EL (cell line): ENCODE data around the gene UFL1.
A peak's percentile ranks its signal among the peaks of the same experiment; 100 is the strongest.
"Not testable (repeated sequence)": the region's sequence is repeated elsewhere in the genome, so short reads cannot be mapped to it uniquely, and the experiment has no call there.

ENCODE experiments used
- DNase-seq: peaks from one replicate; pipeline ENCODE4 v3.0.0-alpha.2; 2016

UFL1 gene

DNA sequence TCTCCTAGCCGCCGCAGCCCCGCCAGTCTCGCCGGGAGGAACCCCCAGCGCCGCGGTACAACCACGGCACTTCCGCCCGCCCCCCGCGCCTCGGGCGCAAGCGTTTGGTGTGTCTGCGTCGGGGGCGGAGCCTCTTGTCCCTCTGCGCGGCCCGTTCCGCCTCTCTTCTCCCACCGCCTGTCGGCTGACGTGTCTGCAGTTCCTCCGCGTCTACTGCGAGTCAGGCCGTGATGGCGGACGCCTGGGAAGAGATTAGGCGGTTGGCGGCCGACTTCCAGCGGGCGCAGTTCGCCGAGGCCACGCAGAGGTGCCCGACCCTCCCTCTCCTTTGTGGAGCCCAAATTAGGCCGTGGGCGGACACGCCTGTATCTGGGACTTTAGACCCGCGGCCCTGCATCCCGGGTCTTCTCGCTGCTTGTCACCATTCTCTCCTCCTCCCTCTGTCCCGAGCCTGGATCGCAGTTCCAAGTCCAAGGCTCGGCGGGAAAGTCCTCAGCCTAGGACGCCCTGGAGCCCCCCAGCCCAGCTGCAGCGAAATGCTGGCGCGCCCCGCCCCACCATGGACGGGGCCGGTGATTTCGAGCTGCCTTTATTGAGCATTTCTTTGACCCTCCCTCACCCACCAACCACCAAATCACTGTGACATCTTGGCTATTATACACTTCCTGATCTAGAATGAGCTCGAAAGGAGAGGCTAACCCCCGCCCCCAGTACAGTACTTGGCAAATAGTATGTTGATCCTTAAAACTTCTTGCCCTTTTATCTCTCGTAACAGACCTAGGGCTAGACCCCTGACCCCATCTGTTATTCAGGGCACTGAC, at the start of gene UFL1:
Gene UFL1, plus strand, starts transcription at position 163 of the 821 bp plus-strand sequence. Its CDS starts 68 bp downstream, at position 231.
- DNase-seq = peak; percentile 93

DNA sequence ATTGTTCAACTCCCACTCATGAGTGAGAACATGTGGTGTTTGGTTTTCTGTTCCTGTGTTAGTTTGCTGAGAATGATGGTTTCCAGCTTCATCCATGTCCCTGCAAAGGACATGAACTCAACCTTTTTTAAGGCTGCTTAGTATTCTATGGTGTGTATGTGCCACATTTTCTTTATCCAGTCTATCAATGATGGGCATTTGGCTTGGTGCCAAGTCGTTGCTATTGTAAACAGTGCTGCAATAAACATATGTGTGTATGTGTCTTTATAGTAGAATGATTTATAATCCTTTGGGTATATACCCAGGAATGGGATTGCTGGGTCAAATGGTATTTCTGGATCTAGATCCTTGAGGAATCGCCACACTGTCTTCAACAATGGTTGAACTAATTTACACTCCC, 49.3 kb upstream of the UFL1 start:
- DNase-seq = not testable (repeated sequence)

DNA sequence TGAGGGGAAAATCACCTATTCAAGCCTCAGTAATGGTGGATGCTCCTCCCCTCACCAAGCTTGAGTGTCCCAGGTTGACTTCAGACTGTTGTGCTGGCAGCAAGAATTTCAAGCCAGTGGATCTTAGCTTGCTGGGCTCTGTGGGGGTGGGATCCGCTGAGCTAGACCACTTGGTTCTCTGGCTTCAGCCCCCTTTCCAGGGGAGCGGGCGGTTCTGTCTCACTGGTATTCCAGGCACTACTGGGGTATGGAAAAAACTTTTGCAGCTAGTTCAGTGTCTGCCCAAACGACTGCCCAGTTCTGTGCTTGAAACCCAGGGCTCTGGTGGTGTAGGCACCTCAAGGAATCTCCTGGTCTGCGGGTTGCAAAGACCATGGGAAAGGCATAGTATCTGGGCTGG, 42.9 kb upstream of the UFL1 start:
- DNase-seq = no peak

DNA sequence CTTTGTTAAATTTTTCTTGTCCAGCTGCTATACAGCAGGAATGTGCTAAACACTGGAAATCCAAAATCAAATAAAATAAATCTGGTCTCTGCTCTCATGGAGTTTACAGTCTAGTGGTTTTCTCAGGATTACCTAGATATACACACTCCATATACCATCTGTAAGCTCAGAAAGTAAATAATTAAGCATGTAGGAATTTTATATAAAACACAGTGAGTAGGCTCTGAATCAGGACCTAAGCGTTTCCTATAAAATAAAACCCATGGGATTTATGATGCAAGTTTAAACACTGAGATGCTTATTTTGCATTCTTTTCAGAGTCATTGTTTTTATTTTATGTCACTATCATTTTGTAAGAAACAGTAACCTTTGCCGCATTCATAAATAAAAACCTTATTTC, 29.7 kb upstream of the UFL1 start:
- no peak for DNase-seq

DNA sequence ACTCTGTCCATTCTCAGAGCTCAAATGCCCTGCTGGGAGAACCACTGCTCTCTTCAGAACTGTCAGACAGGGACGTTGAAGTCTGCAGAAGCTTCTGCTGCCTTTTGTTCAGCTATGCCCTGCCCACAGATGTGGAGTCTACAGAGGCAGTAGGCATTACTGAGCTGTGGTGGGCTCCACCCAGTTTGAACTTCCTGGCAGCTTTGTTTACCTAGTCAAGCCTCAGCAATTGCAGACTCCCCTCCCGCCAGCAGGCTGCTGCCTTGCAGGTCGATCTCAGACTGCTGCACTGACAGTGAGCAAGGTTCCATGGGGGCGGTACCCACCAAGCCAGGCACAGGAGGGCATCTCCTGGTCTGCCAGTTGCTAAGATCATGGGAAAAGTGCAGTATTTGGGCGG, 21.8 kb upstream of the UFL1 start:
- no peak for DNase-seq

DNA sequence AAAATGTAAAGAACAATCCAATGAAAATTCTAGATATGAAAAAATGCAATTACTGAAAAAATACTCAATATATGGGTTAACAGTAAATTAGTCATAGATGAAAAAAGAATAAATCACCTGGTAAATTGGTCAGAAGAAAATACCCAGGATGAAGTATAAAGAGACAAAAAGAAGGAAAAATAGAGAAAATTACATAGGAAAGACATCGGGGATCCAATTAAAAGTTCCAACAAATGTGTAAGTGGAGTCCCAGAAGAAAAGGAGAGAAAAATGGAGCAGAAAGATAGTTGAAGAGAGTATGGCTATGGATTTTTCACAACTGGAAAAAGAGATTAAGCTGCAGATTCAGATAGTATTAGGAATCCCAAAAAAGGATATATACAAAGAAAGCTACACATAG, 18.7 kb upstream of the UFL1 start:
- no peak for DNase-seq

DNA sequence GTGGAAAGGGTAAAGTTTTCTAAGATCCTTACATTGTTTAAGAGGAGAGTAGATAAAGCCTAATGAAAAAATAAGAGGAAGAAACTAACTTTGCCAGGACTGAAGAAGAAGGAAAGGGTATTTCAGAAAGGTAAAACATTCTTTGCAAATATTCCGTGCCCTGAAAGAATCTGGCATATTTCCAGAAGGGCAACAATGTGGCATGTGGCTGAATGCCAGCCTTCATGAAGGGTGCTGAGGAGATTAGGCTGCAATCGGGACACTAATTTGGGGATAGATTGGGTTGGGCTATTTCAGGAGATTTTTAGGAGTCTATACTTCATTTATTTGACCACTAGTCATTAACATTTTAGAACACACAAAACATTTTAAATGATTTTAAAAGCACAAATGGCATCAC, 16.2 kb upstream of the UFL1 start:
- no peak for DNase-seq

DNA sequence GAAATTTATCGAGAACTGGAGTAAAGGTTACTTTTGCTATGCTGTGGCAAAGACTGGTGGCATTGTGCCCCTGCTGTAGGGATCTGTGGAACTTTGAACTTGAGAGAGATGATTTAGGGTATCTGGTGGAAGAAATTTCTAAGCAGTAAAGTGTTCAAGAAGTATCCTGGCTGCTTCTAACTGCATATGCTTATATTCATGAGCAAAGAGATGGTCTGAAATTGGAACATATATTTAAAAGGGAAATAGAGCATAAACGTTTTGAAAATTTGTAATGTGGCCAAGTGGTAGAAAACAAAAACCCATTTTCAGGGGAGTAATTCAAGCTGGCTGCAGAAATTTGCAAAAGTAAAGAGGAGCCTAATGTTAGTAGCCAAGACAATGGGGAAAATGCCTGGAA, 12.3 kb upstream of the UFL1 start:
- no peak for DNase-seq

DNA sequence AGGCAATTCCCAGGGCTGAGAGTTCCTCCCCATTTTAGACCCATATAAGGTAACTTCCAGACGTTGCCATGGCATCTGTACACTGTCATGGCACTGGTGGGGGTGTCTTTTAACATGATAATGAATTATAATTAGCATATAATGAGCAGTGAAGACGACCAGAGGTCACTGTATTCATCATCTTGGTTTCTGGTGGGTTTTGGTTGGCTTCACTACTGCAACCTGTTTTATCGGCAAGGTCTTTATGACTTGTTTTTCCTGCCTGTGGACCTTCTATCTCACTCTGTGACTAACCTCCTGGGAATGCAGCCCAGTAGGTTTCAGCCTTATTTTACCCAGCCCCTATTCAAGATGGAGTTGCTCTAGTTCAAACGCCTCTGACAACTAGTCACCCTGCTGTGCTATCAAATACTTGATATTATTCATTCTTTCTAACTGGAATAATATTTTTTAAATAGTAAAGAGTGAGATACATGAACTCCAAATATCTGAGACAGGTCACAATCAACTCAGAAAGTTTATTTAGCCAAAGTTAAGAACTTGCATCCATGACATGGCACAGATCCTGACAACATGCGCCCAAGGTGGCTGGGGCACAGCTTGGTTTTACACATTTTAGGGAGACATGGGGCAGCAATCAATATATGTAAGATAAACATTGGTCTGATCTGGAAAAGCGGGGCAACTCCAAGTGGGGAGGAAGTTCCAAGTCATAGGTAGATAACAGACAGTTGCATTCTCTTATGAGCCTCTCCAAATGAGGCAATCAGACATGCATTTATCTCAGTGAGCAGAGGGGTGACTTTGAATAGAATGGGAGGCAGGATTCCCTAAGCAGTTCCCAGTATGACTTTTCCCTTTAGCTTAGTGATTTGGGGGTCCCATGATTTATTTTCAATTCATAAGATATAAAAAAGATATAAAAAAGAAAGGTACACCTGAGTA, 1.2 kb upstream of the UFL1 start:
- peak; percentile 58 for DNase-seq

DNA sequence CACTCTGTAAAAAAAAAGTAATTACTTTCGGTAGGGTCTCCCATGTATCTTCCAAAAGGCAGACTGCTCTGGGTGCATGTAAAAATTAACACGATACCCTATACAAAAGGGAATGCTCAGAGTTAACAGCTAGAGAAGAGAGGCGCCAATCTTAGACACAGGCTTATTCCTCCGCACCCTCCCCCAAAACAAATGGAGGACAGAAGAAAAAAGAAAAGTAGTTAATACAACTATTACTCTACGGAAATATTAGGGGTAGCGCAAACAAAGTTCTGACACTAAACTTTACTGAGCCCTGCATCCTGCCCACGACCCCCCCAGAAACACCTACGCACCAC, 331 bp upstream of the UFL1 start:
- no peak for DNase-seq

DNA sequence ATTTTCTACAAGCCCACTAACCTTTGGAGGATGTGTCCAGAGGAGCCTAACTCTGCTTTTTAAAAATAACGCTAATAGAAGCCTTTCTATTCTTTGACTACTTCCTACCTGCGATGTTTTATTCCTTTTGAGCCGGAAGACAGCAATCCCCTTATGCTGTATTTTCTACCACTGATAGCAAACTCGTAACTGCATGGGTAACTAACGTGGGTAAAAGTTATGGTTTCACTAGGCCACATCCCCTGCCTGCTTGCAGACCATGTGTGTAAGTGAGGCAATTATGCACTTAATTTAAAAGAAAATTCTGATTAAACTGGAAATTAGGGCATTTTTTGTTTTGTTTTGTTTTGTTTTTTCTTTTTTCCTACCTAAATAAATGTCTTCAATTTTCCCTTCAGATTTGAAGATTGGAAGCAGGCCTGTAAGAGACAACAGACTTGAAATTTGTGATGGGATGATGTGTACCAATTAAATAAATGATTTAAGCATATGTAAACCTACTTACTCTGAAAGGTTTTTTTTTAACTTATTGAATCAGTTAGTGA, 931 bp downstream of the UFL1 start:
- peak; percentile 19 for DNase-seq

DNA sequence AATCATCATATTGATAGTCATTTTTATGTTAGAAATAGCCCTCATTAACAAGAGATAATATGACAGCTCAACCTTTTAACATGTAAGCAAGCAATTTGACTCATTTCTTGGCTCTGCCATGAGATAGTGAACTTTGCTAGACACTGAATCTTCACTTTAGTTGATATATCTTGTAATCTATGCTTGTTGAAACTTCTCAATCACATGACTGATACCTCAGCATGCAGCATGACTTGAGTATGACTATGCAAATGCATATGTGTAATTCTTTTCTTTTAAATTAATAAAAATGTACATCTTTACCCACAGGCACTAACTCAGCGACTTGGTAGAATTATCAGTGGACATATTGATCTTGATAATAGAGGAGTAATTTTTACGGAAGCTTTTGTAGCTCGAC, 6.6 kb downstream of the UFL1 start:
- no peak for DNase-seq

DNA sequence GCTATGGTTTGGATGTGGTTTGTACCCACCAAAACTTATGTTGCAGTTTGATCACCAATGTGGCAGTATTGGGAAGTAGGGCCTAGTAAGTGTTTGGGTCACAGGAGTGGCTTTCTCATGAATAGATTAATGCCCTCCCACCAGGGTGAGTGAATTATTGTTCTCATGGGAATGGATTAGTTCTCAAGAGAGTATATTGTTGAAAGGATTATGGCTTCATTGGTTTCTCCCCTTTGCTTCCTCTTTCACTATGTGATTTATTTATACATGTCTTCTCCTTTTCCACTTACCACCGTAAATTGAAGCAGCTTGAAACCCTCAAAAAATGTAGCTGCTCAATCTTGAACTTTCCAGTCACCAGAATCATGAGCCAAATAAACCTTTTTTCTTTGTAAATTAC, 10.8 kb downstream of the UFL1 start:
- no peak for DNase-seq

DNA sequence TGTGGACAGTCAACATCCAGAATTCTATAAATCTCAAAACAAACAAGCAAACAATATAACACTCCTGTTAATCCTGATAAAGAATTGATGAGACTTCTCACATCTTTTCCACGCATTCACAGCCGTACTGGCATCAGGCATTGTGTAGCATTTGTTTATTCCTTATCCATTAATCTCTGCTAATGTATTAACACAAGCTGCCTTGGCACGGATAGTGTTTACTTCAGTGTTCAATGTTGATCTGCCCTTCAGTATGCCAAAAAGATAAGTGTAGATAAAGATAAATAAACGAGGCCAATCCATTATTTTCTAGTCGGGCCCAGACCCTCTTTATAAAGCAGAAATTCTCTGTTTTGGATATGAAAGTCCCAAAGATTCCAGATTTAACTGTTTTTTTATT, 16.1 kb downstream of the UFL1 start:
- no peak for DNase-seq

DNA sequence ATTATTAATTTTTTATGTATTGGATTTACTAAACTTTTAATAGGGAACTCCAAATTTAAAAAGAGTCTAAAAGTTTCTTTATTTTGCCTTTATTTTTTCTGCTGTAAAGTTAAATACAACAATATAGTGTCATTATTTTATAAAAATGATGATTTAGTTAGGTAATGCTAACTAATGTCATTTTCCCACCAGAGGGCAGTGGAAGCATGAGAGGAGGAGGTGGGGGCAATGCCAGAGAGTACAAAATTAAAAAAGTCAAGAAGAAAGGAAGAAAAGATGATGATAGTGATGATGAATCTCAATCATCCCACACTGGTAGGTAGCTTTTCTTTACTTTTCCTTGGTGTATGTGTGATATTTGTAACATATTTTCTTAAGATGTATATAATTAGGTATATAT, 21.1 kb downstream of the UFL1 start:
- no peak for DNase-seq

DNA sequence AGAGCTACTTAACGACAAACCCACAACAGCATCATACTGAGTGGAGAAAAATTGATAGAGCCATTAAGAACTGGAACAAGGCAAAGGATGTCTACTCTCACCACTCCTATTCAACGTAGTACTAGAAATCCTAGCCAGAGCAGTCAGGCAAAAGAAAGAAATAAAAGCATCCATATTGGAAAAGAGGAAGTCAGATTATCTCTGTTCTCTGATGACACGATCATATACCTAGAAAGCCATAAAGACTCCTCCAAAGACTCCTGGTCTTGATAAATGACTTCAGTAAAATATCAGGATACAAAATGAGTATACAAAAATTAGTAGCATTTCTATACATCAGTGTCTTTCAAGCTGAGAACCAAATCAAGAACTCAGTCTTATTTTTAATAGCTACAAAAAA, 24.3 kb downstream of the UFL1 start:
- DNase-seq = no peak

DNA sequence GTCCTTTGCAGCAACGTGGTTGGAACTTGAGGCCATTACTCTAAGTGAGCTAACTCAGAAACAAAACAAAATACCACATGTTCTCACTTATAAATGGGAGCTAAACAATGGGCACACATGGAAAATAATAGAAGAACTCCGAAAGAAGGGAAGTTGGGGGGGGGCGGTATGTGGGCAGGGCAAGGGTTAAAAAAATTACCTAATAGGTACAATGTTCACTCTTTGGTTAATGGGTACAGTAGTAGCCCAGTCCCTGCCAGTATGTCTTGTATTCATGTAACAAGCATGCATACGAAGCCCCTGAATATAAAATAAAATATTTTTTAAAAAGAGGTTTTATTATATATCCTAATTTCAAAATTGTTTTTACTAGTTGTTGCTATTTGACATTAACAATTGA, 26.0 kb downstream of the UFL1 start:
- DNase-seq = no peak

DNA sequence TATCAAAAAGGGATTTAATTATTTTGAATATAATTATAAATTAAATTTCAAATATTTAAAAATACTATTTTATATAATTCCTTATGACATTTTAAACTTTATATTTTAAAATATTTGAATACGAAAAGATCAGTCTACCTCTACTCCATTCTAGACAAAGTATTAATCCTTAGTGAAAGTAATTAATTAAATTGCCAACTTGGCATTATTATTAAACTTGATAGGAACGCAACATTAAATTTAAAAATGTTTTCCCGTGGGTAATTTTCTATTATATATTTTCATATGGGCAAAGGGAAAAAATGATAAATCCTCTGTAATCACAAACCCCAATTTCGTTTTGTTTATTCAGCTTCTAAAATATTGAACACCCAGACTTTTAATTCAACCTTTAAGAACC, 33.0 kb downstream of the UFL1 start:
- DNase-seq = no peak

DNA sequence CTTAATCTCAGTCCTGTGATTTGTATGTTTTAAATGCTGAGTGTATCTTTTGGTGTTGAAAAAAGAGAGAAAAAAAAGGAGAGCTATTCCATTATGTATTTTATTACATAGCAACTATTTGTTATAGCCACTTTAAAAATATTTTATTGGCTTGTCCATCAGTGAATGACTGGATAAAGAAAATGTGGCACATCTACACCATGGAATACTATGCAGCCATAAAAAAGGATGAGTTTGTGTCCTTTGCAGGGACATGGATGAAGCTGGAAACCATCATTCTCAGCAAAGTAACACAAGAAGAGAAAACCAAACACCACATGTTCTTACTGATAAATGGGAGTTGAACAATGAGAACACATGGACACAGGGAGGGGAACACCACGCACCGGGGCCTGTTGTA, 38.1 kb downstream of the UFL1 start:
- not testable (repeated sequence) for DNase-seq

DNA sequence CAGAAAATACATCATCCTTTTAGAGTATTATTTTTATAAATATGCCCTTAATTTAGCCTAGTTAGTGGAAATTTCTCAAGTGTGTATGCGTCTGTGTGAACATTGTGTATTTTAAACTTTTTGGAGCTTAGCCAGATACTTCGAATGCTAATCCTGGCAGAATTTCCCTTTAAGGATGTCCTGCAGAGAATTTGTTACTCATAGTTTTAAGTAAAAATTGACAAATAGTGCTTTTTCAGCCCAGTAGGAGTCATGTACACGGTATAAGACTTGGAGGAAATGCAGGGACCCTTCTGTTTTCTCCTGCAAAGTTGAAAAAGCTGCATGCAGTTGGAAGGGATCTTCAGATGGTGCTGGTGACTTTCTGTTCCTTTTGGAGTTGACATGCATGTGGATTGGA, 41.3 kb downstream of the UFL1 start, which contains the start of gene FHL5:
Gene FHL5, plus strand, starts transcription at position 243 of the 400 bp plus-strand sequence. CDS start 40,486 bp downstream, outside the sequence.
- no peak for DNase-seq

DNA sequence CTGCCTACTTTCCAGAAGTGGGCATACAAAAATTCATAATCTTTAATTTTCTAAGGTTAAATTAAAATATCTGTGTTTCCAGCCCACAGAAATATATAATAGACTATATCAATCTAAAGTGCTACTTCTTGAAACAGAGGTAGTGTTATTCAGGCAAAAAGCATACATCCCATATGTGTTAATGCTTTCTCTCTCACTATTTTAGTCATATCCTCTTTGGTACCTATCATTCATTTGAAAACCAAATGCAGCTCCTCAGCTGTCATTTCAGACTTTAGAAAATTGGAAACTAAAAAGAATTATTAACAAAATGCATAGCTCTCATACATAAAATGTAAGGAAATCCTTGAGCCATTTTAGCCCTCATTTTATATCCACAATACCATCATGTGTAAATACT, 42.2 kb downstream of the UFL1 start:
- no peak for DNase-seq

DNA sequence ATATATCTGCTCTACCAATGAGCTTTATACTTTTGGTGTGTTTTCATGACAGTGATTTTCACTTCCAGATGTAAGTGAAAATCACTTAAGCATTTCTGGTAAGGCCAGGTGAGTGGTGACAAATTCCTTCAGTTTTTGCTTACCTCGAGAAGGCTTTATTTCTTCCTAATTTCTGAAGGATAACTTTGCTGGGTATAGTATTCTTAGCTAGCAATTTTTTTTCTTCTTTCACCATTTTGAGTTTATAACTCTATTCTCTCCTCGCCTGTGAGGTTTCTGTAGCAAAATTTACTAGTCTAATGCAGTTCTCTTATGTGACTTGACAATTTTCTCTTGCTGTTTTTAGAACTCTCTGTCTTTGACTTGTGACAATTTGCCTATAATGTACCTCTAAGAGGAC, 48.4 kb downstream of the UFL1 start:
- DNase-seq = no peak

DNA sequence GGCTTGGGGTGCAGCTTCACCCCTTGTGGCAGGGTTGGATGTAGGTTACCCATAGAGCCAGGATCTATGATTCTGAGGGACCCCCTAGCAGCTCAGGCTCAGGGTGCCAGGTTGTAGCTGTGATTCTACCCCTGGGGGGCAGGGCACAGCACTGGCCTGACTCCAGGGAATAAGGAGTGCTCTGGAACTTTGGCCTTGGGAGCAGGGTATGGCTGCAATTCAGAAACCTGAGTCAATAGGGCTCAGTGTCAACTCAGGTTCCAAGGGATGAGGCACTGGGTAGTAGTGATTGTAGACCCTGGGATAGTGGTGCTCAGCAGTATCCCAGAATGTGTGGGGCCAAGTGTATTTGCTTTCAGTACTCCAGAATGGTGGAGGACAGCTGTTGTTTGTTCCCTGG, 49.9 kb downstream of the UFL1 start:
- no peak for DNase-seq

DNA sequence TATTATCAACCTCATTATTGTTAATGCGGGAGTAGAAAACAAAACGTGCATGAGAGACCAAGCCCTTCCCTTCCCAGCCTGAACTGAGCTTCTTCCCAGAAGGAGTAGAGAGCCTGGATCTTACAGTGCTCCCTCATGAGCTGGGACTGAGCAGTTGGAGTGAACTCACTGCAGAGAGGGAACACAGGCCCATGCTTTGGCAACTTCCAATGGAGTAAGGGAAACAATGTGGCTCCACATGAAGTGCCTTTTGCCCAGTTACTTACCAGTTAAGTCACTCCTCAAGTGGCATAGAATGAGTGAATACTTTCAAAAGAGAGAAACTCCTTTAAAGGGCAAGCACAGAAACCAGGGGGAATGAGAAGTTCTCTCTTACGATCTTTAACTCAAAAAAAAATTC, 53.8 kb downstream of the UFL1 start:
- no peak for DNase-seq
